A172 (cell line): Measurements from ENCODE around the gene DCLK1. TPM values are rescaled to one million over a fixed set of nuclear protein-coding genes. Genes with fewer than 3 reads are reported as not detected.

Experiments used
- DNase-seq: peaks from one replicate; pipeline ENCODE4 v3.0.0-alpha.2; 2015; ENCODE audit warnings: low spot score
- total RNA-seq: library from RNA; depleted of rRNA; stranded (reverse); fragments of >200 nt; shearing (Covaris generic); gene quantifications from 2 replicates; pipeline ENCODE4 v1.2.3, GENCODE V29; 2014

Gene DCLK1
- total RNA-seq, 1 experiment from 2014 or later, result 12.6 TPM

GRCh38 chr13:35945368-35945767 lies 185.8 kb downstream of the DCLK1 start:
- no peak for DNase-seq

DNA sequence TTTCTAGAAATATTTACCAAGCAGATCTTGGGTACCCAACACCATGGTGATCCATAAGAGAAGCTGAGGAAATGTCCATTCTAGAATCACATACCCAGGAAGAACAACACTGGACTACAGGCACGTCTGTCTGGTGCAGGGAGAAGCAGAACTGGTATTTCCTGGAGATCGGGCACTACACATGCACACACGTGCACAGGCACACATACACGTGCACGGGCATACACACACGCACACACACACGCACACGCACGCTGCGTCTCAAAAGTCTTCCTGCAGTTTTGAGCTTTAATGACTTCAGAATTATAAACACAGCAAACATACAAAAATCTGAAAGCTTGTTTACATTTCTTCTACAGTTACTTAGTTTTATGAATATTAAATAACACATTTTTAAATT lies 189.8 kb downstream of the DCLK1 start:
- no peak for DNase-seq

DNA sequence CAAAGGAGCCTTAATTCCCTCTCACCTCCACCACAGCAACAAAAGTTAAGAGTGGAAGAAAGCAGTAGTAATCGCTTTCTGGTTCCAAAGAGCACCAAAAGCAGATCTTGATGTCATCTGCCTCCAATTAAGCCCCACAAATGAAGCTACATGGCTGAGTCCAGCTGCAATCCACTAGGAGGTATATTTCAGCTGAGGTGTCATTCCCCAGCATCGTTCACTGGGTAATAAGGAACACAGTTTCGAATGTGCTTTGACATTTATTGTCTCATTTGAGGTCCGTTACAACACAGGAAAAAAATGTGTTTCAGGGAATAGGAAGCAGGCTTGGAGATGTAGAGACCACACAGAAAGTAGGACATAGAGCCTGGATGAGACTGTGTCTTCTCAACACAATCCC lies 190.4 kb downstream of the DCLK1 start:
- DNase-seq, result no peak

DNA sequence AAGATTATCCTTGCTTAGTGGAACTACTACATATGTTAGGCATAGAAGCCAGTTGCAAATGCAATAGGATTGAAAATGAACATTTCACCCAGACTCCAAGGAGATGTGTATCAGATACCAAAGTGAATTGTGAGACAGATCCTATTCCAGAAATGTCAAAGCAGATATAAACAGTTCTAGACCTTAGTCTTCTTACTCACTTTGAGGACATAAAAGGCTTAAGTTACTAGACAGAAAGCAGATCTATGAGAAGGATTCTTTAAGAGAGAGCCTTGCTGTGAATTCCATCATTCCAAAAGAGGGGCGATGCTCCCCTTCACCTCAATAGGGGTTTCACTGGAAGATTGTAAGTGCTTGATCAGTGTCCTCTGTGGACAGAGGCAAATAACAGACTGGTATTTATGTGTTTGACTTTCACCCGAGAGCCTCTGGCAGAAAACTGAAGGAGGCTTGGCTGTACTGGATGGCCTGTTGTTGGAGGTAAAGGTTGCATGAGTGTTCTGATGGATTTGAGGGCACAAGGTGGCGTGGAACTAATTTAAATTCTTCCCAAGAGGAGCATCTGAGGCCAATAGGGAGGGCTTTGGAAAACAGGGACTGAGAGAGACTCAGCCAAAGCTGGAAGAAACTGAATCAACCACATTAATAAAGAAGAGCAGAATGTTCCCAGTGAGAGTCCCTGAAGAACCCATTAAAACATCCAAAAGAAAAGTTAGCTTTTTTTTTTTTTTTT lies 194.8 kb downstream of the DCLK1 start:
- DNase-seq, result no peak

GRCh38 chr13:35930665-35931631 lies 200.2 kb downstream of the DCLK1 start:
- peak; percentile 29 for DNase-seq

- peak; percentile 98 for DNase-seq
Measured at GRCh38 chr13:35927567-35928021, 203.6 kb downstream of the DCLK1 start.

GRCh38 chr13:35926859-35927530 lies 204.2 kb downstream of the DCLK1 start:
- DNase-seq, result peak; percentile 19

GRCh38 chr13:35925669-35926068 lies 205.5 kb downstream of the DCLK1 start:
- DNase-seq, result peak; percentile 27

GRCh38 chr13:35923347-35923746 lies 207.8 kb downstream of the DCLK1 start:
- DNase-seq, result peak; percentile 92

DNA sequence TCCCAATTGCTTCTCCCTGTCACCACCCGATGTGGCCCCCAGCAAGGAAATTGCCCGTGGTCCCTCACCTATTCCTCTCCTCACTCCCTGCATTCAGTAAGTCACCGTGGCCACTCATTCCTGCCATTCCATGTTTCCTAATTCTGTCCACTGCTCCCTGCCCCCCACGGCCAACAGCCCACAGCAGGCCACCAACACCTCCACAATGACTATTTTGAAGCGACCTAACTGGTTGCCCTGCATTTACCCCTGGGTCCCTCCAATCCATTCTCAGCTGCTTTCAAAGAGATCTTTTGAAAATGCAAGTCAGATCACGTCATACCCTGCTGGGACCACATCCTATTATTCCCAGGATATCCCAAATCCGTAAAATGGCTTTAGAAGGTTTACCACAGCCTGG lies 210.4 kb downstream of the DCLK1 start:
- DNase-seq, result no peak

DNA sequence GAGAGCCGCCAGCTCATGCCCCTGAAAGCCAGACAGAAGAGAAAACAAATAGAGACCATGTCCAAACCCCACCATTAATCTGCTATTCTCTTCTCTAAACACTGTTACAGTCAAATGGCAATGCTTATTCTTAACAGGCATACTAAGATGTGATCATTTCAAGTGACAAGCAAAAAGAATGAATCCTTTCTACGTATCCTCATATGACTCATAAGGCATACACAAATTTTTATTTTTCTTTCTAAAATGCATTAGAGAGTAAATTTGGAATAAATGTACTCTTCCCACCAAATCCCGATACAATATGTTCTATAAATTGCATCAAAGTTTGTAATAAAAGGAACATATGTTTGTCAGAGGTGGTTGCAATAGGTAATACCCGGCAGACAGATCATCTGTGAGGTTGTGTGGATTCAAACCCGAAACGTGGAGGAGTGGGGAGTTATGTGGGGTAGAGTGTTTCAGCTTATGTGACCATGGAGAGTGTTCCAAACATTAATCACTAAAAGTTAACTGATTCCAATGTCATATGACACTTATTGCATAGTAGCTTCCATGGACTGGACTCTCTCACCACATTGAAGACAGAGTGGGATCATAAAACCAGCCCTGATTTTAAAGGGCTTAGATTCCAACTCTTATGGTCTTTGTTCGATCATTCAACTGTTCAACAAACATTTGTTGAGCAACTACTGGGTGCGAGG lies 213.1 kb downstream of the DCLK1 start:
- no peak for DNase-seq

DNA sequence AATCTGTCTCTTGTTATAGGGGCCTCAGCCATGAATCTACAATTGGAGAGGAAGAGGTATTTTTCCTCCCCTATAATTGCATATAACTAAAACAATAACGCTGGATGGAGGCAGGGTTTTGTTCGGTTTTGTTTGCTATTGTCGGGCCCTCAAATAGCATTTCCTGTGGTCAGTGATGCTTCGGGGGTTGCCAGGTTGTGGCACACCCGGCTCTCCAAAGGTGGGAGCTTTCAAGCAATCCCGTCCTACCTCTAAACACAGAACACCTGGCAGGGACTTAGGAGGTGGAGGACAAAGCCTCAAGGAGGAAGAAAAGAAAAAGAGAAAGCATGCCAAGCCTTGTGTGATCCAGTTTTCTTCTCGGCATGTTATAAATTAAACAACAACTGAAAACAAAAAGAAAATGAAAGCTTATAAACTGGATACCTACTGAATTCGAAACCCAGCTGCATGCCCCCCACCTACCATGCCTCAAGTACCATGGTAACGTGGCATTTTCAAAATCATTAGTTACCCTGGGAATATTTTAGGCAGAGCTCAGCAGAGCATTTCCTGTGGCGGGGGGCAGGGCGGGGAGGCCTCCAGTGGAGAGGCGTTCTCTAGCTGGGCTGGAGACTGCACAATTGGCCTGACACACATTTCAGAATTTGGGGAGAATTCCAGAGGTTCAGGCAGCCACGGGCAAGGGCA lies 213.8 kb downstream of the DCLK1 start:
- DNase-seq, result peak; percentile 18

GRCh38 chr13:35916146-35916545 lies 215.0 kb downstream of the DCLK1 start:
- DNase-seq, result no peak

DNA sequence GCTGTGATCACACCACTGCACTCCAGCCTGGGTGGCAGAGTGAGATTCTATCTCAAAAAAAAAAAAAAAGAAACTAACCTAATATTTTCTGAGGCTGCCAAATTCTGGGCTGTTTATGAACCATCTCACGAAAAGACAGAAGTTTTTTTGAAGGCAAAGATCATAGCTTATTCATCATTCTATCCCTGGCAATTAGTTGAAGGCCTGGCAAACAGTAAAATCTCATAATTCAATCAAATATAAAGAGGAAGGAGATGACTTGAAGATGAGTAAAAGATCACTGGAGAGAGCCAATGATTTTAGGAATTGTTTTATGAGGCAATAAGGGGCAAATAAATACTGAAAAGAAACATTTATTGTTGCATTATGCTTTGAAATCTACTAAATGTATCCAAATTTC lies 216.5 kb downstream of the DCLK1 start:
- no peak for DNase-seq

DNA sequence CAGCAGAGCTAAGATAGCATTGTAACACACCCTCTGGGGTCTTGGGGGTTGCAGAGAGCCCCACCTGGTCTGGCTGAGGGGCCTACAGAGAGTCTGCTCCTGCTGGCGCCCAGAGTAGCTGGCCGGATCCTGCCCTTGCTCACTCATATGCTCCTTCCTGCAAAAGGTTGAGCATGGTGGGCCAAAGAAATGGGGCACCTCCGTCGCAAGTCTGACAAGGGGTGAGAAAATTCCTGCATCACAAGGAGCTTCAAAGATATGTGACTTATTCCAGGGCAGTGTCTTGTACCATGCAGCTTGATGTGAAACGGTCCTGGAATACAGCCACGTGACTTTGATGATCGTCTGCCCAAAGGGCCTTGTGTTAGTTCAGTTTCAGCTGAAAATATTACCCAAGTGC lies 218.3 kb downstream of the DCLK1 start:
- DNase-seq, result no peak

GRCh38 chr13:35909837-35910540 lies 221.2 kb downstream of the DCLK1 start:
- no peak for DNase-seq

- DNase-seq, result no peak
Measured at GRCh38 chr13:35909091-35909490, 222.1 kb downstream of the DCLK1 start.

DNA sequence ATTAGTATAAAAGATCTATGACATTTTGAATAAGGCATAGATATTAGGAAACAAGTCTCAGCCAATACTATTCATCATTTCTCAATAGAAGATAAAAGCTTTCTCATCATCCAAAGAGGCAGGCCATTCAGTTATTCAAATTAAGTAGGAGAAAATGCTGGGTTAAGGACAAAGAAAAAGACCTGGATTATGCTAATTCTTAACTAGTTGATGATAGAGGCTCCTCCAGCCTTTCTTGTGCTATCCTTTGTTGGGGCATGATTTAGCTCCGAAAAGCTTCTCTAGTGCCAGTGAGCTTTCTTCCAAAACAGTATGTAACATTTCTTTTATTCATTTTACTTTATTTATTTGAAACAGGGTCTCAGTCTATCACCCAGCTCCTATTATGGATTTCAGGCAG lies 223.0 kb downstream of the DCLK1 start:
- no peak for DNase-seq

DNA sequence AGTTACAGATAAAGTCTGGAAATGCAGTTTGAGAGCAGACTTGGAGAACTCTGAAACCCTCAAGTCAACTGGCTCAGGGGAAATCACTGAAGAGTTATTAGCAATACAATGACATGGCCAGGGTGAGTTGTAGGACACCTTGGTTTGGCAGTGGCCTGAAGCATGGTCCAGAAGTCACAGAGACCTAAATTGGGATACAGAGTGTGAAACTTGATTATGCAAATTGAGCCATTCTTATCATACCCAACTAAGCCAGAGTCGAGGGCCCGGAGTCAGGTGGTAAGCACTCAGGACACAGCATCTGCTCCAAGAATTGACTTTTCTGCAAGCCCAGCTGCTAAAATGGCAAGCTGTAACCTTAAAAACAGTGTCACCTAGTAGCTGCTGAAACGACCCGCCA lies 224.5 kb downstream of the DCLK1 start:
- DNase-seq, result no peak

DNA sequence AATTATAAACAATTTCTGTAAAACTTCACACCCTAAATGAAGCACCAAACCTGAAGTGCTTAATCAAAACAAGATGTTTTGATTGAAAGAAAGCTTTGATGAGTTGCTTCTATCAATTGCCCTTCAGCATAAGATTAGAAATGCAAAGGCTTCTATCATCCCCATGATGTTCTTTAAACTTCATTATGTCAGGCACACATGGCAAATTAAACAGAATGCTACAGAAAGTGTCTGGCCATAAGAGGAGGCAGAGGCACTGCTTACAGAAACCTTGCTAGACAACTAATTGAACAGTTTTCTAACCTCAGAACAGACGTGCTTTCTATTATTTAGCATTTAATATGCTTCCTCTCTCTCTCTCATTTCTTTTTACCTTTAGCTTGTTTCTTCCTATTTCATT lies 228.1 kb downstream of the DCLK1 start:
- no peak for DNase-seq
